ENCODE measurements around the gene TRMT61A. TPM values are rescaled to one million over a fixed set of nuclear protein-coding genes. Genes with fewer than 3 reads are reported as not detected.

The TRMT61A gene
- polyA plus RNA-seq, 1 donor: 5.6 TPM

DNA sequence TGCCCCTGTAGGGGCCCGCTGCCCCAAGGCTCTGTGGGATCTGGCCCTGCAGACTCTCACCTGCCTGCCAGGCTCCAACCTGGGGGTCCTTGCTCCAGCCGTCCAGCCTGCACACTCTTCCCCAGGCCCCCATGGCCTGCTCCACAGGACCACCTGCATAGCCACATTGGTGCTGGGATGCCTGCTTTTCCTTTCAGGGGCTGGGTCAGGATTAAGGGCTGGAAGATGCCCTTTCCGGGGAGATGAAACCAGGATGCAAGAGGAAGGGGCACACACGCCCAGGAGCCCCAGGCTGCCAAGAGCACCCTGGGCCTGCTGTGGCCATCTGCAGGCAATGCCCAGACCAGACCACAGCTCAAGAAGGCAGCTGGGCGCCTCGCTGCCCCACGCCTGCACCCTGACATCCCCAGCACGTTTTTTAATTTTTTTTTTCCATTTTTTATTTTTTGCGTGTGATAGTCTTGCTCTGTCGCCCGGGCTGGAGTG lies 18.5 kb downstream of the TRMT61A start:
- DNase-seq: no peak

DNA sequence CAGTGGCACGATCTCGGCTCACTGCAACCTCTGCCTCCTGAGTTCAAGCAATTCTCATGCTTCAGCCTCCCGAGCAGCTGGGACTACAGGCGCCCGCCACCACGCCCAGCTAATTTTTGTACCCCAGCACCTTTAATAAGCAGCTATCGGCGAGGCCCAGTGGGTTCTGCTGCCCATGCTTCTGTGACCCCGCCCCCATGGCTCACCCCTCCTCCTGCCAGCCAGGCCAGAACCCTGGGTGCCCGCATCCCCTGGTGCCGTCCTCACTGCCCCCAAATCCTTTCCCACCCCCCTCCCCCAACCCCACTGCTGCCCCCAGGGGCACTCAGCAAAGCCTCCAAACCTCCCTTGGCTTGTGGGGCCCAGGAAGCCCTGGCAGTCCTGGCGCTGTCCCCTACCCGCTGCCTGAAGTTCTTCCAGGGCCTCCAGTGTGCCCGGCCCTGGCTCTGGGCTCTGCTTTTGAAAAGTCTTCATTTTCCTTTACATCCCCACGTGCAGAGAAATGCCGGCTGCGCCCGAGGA lies 19.0 kb downstream of the TRMT61A start:
- DNase-seq: no peak

DNA sequence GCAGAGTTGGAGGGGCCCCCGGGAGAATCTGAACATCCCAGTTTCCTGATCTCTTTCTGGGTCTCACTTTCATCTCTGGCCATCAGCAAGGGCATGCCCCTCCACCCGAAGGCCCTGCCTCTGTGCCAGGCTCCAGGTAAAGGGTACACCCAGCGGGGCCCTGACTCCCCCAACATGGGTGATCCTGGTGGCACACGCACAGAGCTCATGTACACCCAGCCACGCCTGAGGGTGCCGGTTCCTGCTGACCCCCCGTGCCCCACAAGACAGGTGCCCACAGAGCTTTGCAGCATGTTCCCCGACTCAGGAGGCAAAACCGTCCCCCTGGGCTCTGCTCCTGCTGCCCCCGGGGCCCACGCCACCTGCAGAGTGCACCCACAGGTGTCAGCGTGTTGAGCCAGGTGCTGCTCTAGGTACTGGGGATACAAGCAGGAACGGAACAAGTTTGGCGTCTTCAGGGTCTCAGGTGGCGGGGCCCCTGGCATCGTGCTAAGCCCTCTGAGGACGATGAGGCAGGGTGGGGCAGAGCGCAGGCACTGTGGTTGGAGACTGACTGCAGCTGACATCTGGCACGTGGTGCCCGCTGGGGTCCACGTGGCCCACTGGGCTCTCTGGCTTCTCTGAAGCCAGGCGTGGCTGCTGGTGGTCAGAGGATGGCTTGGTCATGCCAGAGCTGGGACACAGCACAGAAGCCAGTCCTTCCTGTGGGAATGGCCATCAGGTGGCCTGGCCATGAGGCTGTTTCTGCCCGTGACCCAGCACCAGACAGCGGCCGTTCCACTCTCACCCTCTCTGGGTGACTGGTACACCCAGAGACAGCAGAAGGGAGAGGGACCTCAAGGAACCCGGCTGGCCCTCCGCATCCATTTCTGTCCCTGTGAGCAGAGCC lies 19.7 kb downstream of the TRMT61A start:
- DNase-seq: no peak

DNA sequence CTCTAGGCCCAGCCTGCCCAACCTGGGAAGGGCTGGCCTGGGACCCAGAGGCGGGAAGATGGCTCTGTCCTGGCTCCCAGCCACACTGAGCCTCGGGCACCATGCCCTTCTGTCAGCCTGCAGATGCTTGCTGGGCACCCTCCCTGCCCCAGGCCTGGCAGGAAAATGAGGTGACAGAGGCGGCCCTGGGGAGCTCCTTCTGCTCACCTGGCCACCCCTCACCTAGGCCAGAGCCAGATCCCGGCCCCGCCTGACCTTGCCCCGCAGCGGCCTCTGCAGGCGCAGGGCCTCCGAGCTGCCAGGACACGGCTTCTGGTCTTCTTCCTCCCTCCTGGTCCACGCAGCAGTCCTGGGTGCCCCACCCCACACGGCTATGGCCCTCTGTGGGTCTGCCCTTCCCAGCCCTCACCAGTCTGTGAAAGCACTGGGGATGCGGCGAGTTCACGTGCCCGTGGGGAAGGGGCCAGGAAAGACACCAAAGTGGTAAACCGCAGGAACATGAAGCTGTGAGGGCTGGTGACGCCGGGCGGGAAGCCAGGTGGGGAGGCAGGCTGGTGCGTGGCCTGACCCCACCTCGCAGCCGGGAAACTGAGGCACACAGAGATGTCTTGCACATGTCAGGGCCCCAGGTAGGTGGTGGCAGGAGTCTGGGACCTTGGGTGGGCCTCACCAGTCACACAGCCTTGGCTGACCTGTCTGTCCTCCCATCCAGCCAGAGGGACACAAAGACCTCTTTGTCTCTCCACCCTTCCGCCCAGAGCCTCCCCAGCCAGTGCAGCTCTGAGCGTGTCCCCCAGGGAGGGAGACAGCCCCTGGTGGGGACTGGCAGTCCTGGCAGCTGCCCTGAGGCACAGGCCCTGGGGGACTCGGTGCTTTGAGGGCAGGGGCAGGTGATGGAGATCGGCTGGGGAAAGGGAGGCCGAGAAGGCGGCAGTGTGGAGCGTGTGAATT lies 20.6 kb downstream of the TRMT61A start:
- DNase-seq: no peak

DNA sequence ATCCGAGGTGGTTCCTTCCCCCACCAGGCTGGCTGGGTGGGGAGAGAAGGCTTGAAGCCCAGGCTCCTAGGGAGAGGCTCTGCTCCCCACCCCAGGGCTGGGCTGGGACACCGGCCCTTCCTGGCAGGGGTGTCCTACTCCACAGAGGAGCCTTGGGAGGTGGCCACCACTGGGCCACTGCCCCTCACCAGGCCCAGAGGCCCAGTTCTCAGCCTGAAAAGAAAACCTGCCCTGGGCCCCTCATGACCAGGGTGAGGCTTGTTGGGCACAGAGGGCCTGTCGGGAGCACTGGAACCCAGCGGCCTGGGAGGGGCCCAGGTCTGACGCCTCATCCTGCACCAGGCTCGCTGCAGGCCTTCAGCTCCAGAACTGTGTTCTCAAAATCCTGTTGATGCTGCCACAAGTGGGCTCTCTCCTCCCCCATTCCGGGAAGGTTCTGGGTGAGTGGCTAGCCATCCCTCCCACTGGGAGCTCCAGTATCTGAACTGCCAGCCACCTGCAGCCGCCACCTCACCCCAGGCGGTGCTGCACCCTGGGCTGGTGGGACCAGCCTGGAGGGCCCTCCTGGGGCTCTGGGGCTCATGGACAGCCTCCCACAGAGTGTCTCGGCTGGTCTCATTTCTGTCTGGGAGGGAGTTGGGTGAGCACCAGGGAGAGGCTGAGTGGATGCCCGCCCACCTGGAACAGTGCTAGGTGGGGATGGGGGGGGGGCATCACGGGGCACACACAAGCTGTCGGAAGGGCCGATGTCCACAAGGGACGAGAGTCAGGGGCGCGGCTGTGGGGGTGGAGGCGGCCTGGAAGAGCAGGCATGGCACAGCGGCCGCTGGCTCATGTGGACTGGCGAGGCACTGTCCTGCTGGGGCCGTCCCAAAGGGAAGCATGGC lies 21.7 kb downstream of the TRMT61A start:
- DNase-seq: no peak

DNA sequence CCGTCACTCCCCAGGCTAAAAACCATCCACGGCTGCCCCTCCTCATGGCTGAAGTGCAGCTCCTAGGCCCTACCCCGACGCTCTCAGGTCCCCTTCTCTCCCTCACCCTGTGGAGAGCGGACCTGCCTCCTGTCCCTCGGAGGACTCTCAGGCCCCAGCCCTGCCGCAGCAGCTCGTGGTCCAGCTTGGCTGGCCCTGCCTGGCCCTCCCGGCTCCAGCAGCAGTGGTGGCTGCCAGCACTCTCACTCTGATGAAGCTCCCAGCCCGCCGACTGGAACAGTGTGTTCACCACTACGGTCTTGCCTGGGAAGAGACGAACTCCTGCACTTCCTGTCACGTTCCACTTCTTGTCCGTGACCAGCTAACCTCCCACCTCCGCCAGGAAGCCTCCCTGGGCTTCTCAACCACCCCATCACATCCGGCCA lies 22.4 kb downstream of the TRMT61A start:
- DNase-seq: no peak

DNA sequence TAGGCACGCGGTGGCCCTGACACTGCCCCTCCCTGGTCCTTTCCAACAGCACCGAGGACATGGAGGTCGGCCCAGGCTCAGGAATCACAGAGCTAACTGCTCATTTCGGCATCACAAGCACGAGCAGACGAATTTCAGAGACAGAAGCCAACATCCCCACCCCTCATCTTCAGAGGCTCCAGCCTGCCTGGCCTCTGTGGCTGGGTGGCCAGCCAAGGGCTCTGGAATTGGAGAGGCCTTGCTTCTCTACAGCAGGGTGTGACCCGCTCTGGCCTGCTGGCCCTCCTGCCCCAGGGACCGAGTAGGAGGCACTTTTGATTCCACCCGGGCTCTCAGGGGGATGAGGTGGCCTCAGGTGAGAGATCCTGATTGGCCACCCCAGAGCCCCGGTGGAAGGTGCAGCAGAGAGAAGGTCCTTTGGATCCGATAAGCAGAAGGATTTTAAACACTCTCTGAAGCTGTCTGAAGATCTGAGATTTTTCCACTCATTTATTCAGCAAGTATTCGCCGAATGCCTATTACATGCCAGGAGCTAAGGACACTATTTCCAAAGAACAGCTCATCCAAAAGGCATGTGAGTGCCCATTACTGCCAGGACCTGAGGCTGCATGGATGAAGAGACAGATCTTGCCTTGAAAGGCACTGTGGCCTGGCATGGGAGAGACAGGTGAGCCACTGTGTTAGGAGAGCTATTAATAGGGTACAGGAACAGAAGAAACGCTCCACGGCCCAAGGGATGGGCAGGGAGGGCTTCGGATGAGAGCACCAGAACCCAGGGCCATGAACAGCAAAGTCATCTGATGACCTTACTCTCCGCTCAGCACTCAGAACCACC lies 23.2 kb downstream of the TRMT61A start:
- DNase-seq: no peak

DNA sequence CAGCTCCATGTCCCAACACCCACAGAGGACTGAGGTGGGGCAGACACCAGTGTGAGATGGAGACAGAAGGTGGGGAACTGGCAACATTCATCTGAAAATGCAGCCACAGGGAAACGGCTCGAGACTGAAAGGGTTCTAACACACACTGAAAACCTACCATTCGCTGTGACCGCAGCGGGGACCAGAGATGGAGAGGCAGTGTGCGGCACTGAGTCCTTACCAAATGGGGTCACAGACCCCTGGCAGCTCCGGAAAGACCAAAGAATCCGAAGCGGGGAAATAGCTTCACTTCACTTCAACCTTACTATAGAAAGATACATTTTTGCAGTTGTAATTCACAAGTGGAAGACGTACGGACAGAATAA lies 23.8 kb downstream of the TRMT61A start:
- DNase-seq: no peak

DNA sequence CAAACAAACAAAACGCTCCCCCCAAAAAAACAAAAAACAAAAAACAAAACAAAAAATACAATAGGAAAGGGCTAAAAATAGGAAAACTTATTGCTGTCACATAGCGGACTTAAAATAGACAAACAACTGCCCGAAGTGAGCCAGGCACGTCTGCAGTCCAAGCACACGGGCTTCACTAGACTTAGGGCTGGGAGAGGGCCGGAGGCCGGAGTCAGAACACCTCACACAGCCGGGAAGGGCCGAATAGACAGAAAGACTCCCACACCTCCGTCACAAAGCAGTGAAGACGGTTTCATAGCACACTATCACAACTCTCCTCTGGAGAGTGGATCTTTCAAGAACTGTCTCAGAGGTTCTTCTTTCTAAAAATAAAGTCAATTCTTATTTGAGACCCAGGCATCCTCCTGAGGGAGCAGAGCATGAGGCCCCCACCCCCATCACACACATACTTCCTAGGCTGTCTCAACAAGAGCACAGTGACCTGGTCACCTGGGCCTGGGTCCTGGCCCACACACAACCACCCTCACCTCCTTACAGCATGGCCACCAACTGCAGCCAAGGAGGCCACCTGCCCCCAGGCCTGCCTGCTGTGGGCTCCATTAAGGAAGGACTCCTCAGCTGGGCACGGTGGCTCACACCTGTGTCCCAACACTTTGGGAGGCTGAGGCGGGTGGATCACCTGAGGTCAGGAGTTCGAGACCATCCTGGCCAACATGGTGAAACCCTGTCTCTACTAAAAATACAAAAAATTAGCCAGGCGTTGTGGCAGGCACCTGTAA lies 26.8 kb downstream of the TRMT61A start:
- DNase-seq: no peak

DNA sequence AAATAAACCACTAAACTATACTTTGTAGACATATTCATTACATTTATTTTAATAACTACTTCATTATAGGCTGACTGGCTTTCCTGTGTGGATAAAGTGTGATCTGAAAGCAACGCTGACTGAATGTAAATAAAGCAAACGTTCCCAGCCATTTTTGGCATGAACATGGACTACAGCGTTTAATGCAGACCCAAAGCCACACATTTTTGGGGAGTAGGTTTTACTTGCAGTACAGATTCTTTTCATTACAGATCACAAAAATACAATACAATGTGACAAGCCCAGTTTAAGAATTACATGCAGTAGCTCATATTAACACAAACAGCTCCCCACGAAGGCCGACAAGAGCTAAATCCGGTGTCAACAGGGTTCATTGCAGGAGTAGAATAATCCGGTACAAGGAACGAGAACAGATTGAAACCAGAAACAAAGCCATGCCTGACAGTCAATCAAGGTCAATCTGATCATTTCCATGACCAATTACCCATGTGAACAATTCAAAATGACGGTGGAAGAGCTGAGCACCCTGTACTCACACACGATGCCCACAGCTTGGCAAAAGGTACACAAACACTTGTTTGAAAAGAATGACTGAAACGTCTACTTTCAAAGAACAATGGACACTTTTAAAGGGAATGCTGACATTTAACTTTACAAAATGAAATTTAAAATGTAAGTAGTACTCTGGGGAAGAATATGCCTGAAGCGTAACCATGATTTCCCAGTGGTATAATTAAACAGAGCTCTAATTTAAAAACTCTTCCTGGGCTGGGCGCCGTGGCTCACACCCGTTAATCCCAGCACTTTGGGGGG lies 28.2 kb downstream of the TRMT61A start:
- DNase-seq: no peak

DNA sequence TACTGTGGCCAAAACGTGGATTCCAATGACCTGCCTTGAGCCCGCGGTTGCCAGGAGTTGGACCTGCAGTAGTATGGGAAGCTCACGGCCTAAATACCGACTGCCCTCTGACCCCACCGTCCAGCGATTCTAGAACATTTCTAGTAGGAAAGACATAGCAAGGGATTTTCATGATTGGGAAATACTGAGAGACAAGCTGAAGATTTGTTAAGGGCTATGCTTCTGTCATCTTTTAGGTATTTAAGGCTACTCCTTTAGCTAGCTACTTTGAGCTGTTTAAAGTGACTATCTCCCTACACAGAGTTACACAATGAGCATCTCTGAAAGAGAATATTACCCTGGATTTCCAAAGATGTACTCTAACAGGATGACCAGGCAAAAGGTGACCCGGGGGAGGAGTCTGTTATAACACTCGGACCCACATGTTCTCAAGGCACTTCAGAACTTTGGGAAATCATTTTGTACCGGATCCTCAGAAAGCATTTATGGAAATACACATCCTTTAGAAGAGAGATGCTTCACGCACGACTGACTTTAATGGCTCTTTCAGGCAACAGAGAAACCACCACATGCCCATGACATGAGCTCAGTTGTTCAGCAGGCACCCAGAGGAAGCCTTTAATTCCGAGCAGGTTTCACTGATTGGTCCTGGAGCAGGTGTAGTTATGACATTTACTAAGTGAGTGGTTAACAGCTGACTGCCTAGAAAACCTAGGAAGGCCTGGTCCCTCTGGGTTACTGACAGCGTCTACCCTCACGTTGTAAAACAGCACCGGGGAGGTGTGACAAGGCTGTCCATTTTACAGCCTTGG lies 29.3 kb downstream of the TRMT61A start:
- DNase-seq: peak; percentile 81

DNA sequence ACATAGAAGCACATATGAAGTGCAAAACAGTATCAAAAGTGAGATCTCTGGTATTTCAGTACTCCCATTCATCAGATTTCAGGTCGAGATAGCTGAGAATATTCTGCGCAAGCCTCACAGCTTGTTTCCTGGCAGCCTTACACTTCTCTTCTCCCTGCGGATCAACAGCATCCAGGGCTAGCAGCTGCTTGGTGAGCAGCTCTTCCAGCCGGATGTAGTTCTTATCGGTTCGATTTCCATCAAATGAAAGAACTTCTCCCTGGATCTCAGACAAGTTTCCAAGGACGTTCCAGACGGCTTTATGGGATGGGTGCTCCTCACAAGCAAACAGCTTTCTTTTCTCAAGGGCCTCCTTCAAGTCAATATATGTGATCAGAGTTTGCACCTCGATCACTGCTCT lies 30.8 kb downstream of the TRMT61A start:
- DNase-seq: no peak

DNA sequence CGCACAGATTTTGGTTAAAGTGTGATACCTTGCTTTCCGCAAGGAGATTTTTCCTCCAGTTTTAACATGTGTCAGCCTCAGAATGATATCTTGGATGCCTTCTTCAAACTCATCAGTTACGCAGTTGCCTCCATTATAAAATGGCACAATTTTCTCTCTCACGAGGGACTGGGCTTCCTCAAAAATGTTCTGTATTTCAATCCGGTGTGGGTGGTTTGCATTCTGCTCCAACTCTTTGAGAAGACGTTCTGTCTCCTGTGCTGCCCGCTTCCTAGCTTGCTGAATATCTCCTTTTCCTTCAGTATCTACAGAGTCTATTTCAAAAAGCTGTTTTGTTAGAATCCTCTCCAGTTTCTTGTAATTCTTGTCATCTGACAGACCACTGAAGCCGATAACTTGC lies 31.7 kb downstream of the TRMT61A start:
- no peak for DNase-seq

DNA sequence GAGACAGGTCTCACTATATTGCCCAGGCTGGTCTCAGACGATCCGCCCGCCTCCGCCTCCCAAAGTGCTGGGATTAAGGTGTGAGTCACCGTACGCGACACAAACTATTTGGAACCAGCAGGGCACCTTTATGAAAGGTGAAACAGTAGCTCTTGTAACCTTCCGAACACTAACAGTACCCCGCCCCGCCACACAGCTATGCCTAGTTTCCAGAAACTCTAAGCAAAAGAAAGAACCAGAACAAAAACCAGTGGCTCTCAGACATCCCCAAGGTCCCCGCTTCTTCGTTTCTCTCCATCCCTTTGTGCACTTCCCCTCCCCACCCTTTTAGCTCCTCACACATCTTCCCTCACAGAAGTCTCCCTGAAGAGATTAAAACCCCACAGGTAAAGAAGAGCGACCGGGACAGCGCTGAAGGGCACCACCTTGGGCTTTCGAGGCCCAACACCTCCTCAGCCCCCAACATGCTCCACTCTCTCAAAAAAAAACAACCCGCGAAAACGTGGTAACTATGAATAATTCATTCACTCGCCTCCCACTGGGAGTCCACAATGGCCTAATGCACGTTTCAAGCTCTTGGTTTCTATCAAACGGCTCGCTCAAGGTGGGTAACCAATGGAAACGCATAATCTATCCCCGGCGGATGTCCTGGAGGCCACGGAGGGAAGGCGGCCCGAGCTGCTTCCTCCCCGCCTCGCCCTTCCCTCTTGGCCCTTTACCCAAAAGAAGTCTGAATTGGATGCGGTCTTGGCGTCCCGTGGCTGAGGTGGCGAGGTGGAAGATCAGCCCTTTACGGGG lies 32.6 kb downstream of the TRMT61A start:
- DNase-seq: no peak

DNA sequence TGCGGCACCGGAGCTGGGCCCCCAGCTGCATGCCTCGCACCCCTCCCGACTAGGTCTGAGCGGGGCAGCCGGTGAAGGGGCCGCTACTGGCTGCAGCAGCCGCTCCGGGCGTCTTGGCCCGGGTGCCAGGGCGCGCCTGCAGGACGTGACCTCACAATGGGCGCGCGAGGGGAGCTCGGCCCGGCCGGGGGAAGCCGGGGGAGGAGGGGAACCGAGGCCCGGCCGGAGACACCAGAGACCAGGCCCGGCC lies 33.1 kb downstream of the TRMT61A start:
- DNase-seq: no peak

DNA sequence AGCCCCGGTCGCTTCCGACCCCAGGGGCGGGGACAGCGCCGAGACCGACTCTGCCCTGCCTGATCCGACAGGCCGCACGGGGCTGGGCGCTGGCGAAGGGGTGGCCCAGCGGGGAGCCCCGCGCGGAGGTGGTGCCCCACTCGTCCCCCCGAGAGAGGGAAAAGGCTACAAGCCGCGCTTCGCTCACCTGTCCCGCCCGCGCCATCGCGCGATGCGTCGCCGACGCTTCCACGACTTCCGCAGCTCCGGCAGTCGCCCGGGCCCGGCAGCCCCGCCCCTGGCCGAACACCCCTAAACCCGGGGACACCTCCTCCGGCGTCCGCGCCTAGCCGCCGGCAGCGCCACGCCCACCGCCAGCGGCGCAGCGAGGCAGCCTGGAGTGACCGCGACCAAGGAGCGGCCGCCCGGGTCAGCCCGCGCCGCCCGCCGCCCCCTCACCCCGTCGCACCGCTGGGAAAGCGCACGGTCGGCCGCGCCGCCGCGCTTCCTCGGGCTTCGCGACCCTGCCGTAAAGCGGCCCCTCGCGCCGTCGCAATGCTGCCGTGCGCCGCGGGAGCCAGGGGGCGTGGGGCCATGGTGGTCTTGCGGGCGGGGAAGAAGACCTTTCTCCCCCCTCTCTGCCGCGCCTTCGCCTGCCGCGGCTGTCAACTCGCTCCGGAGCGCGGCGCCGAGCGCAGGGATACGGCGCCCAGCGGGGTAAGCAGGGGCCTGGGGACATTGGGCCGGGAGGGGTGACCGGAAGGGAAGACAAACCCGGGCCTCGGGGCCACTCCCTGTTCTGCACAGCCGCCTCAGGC lies 33.6 kb downstream of the TRMT61A start, which contains the start of the genes BAG5 and COA8:
TSS of gene BAG5 (minus strand) at position 229 of the 797 bp plus-strand sequence. CDS start 1,493 bp downstream, outside the sequence.
TSS of gene COA8 (plus strand) at position 532 of the 797 bp plus-strand sequence. CDS start at position 574, 42 bp downstream.
- DNase-seq: peak; percentile 82

Data from left kidney (tissue), 2 donors.